GM23338 (cell line): ENCODE measurements around the gene PDCD2L.

ENCODE experiments used
- CREB1 ChIP-seq: fragments of 250-450 bp; sonication (Bioruptor Pico); IDR thresholded peaks from 2 replicates; pipeline ENCODE4 v1.5.0; 2020; ENCODE audit warnings: low read depth, mild to moderate bottlenecking, moderate library complexity
- EZH2 ChIP-seq: fragments of 200-600 bp; sonication (generic); IDR thresholded peaks from one replicate; pipeline ENCODE4 v1.8.0; 2017; ENCODE audit warnings: antibody characterized with exemption, mild to moderate bottlenecking, low read depth; ENCODE audit not compliant: unreplicated experiment
- EZH2phosphoT487 ChIP-seq: fragments of 200-600 bp; sonication (generic); IDR thresholded peaks from one replicate; pipeline ENCODE4 v1.8.1; 2018; ENCODE audit warnings: antibody characterized with exemption; ENCODE audit not compliant: unreplicated experiment
- JUNB ChIP-seq: IDR thresholded peaks from one replicate; pipeline ENCODE4 v1.6.1; 2016; ENCODE audit warnings: antibody characterized with exemption; ENCODE audit not compliant: unreplicated experiment
- NANOG ChIP-seq: IDR thresholded peaks from 2 replicates; pipeline ENCODE4 v1.6.1; 2016; ENCODE audit warnings: antibody characterized with exemption, borderline replicate concordance
- POLR2AphosphoS5 ChIP-seq: IDR thresholded peaks from 2 replicates; pipeline ENCODE4 v1.6.1; 2016; ENCODE audit warnings: antibody characterized with exemption, low read depth
- STAT1 ChIP-seq: IDR thresholded peaks from one replicate; pipeline ENCODE4 v1.6.1; 2016; ENCODE audit warnings: antibody characterized with exemption; ENCODE audit not compliant: unreplicated experiment
- ZNF114 ChIP-seq: fragments of 250-450 bp; sonication (Bioruptor Pico); IDR thresholded peaks from 2 replicates; pipeline ENCODE4 v1.5.0; 2020; ENCODE audit warnings: mild to moderate bottlenecking, moderate library complexity
- ZNF331 ChIP-seq: fragments of 250-450 bp; sonication (Bioruptor Pico); IDR thresholded peaks from 2 replicates; pipeline ENCODE4 v1.5.0; 2020; ENCODE audit warnings: low read depth, mild to moderate bottlenecking, moderate library complexity
- TF ChIP-seq, protein P1 (sequence below), 2 experiments: fragments of 200-600 bp in 1 of 2; sonication (generic) in 1 of 2; conservative IDR thresholded peaks; 2 replicates each; pipeline versions ENCODE4 v1.5.1 to v1.6.1; 2016 to 2017; ENCODE audit warnings: antibody characterized with exemption in 2 of 2, low read depth in 2 of 2, mild to moderate bottlenecking in 2 of 2, moderate library complexity in 1 of 2
- TF ChIP-seq, protein P2 (sequence below): IDR thresholded peaks from 2 replicates; pipeline ENCODE4 v1.6.1; 2016; ENCODE audit warnings: antibody characterized with exemption
- TF ChIP-seq, protein P3 (sequence below): IDR thresholded peaks from one replicate; pipeline ENCODE4 v1.6.1; 2018; ENCODE audit warnings: antibody characterized with exemption; ENCODE audit not compliant: unreplicated experiment
- TF ChIP-seq, protein P4 (sequence below): fragments of 250-450 bp; sonication (Bioruptor Pico); IDR thresholded peaks from 2 replicates; pipeline ENCODE4 v1.5.0; 2020; ENCODE audit warnings: mild to moderate bottlenecking, moderate library complexity

DNA sequence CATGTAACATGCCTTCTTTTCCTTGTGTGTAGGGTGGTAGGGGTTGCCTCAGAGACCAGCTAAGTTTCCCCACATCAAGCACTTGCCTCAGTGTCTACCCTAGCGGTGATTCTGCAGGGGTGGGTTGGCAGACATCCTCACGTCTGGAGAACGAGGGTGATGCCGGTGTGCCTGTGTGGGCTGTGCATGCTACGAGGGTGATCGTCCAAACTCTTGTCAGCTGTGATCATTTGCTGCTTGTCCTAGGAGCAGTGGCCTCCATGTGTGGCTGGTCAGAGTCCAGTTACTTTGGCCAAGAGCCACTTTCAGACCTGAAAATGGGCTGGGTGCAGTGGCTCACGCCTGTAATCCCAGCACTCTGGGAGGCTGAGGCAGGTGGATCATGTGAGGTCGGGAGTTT is 34.1 kb upstream of the PDCD2L start:
- TF ChIP-seq EZH2phosphoT487 (no peak), EZH2 (no peak), POLR2AphosphoS5 (no peak), NANOG (no peak), JUNB (no peak), ZNF114 (no peak), ZNF331 (CRISPR knock-in tag) (no peak), STAT1 (no peak), CREB1 (CRISPR knock-in tag) (no peak)
- TF ChIP-seq, protein P1, sequence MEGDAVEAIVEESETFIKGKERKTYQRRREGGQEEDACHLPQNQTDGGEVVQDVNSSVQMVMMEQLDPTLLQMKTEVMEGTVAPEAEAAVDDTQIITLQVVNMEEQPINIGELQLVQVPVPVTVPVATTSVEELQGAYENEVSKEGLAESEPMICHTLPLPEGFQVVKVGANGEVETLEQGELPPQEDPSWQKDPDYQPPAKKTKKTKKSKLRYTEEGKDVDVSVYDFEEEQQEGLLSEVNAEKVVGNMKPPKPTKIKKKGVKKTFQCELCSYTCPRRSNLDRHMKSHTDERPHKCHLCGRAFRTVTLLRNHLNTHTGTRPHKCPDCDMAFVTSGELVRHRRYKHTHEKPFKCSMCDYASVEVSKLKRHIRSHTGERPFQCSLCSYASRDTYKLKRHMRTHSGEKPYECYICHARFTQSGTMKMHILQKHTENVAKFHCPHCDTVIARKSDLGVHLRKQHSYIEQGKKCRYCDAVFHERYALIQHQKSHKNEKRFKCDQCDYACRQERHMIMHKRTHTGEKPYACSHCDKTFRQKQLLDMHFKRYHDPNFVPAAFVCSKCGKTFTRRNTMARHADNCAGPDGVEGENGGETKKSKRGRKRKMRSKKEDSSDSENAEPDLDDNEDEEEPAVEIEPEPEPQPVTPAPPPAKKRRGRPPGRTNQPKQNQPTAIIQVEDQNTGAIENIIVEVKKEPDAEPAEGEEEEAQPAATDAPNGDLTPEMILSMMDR (conservative IDR thresholded peaks at IDR 0.05; ENCODE audit: low read depth in 2 of 2): no peak
- TF ChIP-seq, protein P2, sequence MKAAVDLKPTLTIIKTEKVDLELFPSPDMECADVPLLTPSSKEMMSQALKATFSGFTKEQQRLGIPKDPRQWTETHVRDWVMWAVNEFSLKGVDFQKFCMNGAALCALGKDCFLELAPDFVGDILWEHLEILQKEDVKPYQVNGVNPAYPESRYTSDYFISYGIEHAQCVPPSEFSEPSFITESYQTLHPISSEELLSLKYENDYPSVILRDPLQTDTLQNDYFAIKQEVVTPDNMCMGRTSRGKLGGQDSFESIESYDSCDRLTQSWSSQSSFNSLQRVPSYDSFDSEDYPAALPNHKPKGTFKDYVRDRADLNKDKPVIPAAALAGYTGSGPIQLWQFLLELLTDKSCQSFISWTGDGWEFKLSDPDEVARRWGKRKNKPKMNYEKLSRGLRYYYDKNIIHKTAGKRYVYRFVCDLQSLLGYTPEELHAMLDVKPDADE: no peak
- TF ChIP-seq, protein P3, sequence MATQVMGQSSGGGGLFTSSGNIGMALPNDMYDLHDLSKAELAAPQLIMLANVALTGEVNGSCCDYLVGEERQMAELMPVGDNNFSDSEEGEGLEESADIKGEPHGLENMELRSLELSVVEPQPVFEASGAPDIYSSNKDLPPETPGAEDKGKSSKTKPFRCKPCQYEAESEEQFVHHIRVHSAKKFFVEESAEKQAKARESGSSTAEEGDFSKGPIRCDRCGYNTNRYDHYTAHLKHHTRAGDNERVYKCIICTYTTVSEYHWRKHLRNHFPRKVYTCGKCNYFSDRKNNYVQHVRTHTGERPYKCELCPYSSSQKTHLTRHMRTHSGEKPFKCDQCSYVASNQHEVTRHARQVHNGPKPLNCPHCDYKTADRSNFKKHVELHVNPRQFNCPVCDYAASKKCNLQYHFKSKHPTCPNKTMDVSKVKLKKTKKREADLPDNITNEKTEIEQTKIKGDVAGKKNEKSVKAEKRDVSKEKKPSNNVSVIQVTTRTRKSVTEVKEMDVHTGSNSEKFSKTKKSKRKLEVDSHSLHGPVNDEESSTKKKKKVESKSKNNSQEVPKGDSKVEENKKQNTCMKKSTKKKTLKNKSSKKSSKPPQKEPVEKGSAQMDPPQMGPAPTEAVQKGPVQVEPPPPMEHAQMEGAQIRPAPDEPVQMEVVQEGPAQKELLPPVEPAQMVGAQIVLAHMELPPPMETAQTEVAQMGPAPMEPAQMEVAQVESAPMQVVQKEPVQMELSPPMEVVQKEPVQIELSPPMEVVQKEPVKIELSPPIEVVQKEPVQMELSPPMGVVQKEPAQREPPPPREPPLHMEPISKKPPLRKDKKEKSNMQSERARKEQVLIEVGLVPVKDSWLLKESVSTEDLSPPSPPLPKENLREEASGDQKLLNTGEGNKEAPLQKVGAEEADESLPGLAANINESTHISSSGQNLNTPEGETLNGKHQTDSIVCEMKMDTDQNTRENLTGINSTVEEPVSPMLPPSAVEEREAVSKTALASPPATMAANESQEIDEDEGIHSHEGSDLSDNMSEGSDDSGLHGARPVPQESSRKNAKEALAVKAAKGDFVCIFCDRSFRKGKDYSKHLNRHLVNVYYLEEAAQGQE: no peak
- TF ChIP-seq, protein P4, sequence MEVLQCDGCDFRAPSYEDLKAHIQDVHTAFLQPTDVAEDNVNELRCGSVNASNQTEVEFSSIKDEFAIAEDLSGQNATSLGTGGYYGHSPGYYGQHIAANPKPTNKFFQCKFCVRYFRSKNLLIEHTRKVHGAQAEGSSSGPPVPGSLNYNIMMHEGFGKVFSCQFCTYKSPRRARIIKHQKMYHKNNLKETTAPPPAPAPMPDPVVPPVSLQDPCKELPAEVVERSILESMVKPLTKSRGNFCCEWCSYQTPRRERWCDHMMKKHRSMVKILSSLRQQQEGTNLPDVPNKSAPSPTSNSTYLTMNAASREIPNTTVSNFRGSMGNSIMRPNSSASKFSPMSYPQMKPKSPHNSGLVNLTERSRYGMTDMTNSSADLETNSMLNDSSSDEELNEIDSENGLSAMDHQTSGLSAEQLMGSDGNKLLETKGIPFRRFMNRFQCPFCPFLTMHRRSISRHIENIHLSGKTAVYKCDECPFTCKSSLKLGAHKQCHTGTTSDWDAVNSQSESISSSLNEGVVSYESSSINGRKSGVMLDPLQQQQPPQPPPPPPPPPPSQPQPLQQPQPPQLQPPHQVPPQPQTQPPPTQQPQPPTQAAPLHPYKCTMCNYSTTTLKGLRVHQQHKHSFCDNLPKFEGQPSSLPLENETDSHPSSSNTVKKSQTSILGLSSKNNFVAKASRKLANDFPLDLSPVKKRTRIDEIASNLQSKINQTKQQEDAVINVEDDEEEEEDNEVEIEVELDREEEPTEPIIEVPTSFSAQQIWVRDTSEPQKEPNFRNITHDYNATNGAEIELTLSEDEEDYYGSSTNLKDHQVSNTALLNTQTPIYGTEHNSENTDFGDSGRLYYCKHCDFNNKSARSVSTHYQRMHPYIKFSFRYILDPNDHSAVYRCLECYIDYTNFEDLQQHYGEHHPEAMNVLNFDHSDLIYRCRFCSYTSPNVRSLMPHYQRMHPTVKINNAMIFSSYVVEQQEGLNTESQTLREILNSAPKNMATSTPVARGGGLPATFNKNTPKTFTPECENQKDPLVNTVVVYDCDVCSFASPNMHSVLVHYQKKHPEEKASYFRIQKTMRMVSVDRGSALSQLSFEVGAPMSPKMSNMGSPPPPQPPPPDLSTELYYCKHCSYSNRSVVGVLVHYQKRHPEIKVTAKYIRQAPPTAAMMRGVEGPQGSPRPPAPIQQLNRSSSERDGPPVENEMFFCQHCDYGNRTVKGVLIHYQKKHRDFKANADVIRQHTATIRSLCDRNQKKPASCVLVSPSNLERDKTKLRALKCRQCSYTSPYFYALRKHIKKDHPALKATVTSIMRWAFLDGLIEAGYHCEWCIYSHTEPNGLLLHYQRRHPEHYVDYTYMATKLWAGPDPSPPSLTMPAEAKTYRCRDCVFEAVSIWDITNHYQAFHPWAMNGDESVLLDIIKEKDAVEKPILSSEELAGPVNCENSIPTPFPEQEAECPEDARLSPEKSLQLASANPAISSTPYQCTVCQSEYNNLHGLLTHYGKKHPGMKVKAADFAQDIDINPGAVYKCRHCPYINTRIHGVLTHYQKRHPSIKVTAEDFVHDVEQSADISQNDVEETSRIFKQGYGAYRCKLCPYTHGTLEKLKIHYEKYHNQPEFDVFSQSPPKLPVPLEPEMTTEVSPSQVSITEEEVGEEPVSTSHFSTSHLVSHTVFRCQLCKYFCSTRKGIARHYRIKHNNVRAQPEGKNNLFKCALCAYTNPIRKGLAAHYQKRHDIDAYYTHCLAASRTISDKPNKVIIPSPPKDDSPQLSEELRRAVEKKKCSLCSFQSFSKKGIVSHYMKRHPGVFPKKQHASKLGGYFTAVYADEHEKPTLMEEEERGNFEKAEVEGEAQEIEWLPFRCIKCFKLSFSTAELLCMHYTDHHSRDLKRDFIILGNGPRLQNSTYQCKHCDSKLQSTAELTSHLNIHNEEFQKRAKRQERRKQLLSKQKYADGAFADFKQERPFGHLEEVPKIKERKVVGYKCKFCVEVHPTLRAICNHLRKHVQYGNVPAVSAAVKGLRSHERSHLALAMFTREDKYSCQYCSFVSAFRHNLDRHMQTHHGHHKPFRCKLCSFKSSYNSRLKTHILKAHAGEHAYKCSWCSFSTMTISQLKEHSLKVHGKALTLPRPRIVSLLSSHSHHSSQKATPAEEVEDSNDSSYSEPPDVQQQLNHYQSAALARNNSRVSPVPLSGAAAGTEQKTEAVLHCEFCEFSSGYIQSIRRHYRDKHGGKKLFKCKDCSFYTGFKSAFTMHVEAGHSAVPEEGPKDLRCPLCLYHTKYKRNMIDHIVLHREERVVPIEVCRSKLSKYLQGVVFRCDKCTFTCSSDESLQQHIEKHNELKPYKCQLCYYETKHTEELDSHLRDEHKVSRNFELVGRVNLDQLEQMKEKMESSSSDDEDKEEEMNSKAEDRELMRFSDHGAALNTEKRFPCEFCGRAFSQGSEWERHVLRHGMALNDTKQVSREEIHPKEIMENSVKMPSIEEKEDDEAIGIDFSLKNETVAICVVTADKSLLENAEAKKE: no peak
